Measurements from ENCODE around the gene SZT2. TPM values are rescaled to one million over a fixed set of nuclear protein-coding genes. Genes with fewer than 3 reads are reported as not detected.

Gene SZT2
- total RNA-seq, 1 experiment from 2014 or later = 28.4 TPM

- no peak for TF ChIP-seq OVOL2 (CRISPR knock-in tag; IDR thresholded peaks at IDR 0.05; ENCODE audit: borderline replicate concordance)
These were observed 40.7 kb upstream of the SZT2 start (continued) for GRCh38 chr1:43348809-43349593.

DNA sequence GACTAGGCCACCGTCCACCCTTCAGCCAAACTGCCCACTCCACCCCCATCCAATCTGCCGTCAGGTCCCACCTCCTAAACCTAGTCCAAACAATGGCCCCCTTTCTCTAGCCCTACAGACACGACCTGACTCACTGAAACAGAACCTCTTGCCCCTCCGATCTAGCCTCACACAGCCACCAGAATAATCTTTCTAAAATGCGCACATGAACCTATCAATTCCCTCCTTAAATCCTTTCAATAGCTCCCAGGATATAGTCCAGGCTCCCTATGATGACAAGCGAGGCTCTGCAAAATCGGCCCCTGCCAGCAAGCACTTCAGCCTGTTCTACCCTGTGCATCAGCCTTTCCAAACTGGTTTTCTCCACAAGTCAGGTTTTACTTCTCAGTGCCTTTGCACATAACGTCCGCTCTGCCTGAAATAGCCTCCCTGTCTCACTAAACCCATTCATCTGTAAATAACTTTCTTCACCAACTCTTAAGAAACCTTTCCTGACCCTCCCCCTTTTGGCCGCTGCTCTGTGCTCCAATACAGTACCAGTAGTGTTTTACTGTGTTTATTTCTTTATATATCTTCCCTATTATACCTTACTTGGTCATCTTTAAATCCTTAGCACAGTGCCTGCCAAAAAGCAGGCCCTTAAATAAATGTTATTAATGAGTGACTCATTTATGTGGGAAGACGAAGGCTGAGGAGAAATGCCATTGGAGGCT, 39.9 kb upstream of the SZT2 start:
- H3K27me3 Mint-ChIP-seq (ENCODE audit: low read depth) = peaks cover 16% of the 10 kb centered on the region
- H3K4me3 Mint-ChIP-seq = peak overlapping the region; percentile 72
- DNase-seq (ENCODE audit: low spot score) (no peak), ATAC-seq (peak; percentile 0; the same call in 1 of the 2 replicates)
- peaks cover 25% of the 10 kb centered on the region for H3K4me1 Mint-ChIP-seq
- ChIA-PET CTCF (interaction anchor here (1.5 to 2.9 kb wide), 3 partner anchors 9 to 65 kb away, joined by 8 to 22 read pairs (median 12); partner anchors contain the start of genes C1orf210 and CDC20), POLR2A (interaction anchor here (1.3 to 1.8 kb wide), 3 partner anchors 9 to 79 kb away, joined by 6 to 21 read pairs (median 6); partner anchors contain the start of genes CDC20 and TMEM125)
- H3K27ac Mint-ChIP-seq = peak overlapping the region; percentile 95
- no peaks in the 10 kb centered on the region; the same call in 1 of the 2 replicates for H3K36me3 Mint-ChIP-seq
- TF ChIP-seq ZNF121 (CRISPR knock-in tag; IDR thresholded peaks at IDR 0.05) (no peak), ZNF232 (CRISPR knock-in tag; IDR thresholded peaks at IDR 0.05) (peak; percentile 18; the same call in 1 of the 2 replicates), CBFB (CRISPR knock-in tag; IDR thresholded peaks at IDR 0.05; ENCODE audit: low read depth) (no peak), TP53 (CRISPR knock-in tag; IDR thresholded peaks at IDR 0.05) (0 out of 2 replicates have a peak, but pooled peaks have one; percentile 2), CREM (CRISPR knock-in tag; IDR thresholded peaks at IDR 0.05) (no peak), ATF1 (CRISPR knock-in tag; IDR thresholded peaks at IDR 0.05) (no peak), GRHL2 (CRISPR knock-in tag; IDR thresholded peaks at IDR 0.05; ENCODE audit: insufficient replicate concordance, severe bottlenecking) (no peak), NFE2L1 (CRISPR knock-in tag; IDR thresholded peaks at IDR 0.05) (peak; percentile 73; the same call in 1 of the 2 replicates), ZNF263 (CRISPR knock-in tag; IDR thresholded peaks at IDR 0.05; ENCODE audit: low read depth) (no peak), EMX1 (CRISPR knock-in tag; IDR thresholded peaks at IDR 0.05) (no peak), FOXK1 (CRISPR knock-in tag; IDR thresholded peaks at IDR 0.05) (0 out of 2 replicates have a peak, but pooled peaks have one; percentile 3)
- TF ChIP-seq, protein P1, sequence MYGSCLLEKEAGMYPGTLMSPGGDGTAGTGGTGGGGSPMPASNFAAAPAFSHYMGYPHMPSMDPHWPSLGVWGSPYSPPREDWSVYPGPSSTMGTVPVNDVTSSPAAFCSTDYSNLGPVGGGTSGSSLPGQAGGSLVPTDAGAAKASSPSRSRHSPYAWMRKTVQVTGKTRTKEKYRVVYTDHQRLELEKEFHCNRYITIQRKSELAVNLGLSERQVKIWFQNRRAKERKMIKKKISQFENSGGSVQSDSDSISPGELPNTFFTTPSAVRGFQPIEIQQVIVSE (CRISPR knock-in tag; IDR thresholded peaks at IDR 0.05; ENCODE audit: borderline replicate concordance) = no peak
- TF ChIP-seq, protein P2, sequence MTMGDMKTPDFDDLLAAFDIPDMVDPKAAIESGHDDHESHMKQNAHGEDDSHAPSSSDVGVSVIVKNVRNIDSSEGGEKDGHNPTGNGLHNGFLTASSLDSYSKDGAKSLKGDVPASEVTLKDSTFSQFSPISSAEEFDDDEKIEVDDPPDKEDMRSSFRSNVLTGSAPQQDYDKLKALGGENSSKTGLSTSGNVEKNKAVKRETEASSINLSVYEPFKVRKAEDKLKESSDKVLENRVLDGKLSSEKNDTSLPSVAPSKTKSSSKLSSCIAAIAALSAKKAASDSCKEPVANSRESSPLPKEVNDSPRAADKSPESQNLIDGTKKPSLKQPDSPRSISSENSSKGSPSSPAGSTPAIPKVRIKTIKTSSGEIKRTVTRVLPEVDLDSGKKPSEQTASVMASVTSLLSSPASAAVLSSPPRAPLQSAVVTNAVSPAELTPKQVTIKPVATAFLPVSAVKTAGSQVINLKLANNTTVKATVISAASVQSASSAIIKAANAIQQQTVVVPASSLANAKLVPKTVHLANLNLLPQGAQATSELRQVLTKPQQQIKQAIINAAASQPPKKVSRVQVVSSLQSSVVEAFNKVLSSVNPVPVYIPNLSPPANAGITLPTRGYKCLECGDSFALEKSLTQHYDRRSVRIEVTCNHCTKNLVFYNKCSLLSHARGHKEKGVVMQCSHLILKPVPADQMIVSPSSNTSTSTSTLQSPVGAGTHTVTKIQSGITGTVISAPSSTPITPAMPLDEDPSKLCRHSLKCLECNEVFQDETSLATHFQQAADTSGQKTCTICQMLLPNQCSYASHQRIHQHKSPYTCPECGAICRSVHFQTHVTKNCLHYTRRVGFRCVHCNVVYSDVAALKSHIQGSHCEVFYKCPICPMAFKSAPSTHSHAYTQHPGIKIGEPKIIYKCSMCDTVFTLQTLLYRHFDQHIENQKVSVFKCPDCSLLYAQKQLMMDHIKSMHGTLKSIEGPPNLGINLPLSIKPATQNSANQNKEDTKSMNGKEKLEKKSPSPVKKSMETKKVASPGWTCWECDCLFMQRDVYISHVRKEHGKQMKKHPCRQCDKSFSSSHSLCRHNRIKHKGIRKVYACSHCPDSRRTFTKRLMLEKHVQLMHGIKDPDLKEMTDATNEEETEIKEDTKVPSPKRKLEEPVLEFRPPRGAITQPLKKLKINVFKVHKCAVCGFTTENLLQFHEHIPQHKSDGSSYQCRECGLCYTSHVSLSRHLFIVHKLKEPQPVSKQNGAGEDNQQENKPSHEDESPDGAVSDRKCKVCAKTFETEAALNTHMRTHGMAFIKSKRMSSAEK (CRISPR knock-in tag; IDR thresholded peaks at IDR 0.05; ENCODE audit: borderline replicate concordance) = no peak
- no peaks in the 10 kb centered on the region for H3K9me3 Mint-ChIP-seq

GRCh38 chr1:43350976-43351375, 38.7 kb upstream of the SZT2 start:
- CTCF ChIA-PET = interaction anchor here (2.9 kb wide), 1 partner anchor 7 kb away, joined by 22 read pairs; the partner anchor contains the start of gene CDC20

More at GRCh38 chr1:43350976-43351375, 38.7 kb upstream of the SZT2 start:
- ATAC-seq (no peak), DNase-seq (ENCODE audit: low spot score) (no peak)
- Mint-ChIP-seq H3K9me3 (no peaks in the 10 kb centered on the region), H3K27ac (no peak overlapping the region), H3K4me3 (no peak overlapping the region), H3K27me3 (ENCODE audit: low read depth) (peaks cover 16% of the 10 kb centered on the region), H3K4me1 (peaks cover 25% of the 10 kb centered on the region), H3K36me3 (peaks cover 2% of the 10 kb centered on the region)
- POLR2A ChIA-PET = interaction anchor here (1.3 kb wide), 1 partner anchor 7 kb away, joined by 6 read pairs; the partner anchor contains the start of gene CDC20
- TF ChIP-seq, protein P3, sequence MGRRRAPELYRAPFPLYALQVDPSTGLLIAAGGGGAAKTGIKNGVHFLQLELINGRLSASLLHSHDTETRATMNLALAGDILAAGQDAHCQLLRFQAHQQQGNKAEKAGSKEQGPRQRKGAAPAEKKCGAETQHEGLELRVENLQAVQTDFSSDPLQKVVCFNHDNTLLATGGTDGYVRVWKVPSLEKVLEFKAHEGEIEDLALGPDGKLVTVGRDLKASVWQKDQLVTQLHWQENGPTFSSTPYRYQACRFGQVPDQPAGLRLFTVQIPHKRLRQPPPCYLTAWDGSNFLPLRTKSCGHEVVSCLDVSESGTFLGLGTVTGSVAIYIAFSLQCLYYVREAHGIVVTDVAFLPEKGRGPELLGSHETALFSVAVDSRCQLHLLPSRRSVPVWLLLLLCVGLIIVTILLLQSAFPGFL (CRISPR knock-in tag; IDR thresholded peaks at IDR 0.05; ENCODE audit: borderline replicate concordance) = no peak
- TF ChIP-seq NFATC4 (CRISPR knock-in tag; IDR thresholded peaks at IDR 0.05) = no peak
- TF ChIP-seq, protein P4, sequence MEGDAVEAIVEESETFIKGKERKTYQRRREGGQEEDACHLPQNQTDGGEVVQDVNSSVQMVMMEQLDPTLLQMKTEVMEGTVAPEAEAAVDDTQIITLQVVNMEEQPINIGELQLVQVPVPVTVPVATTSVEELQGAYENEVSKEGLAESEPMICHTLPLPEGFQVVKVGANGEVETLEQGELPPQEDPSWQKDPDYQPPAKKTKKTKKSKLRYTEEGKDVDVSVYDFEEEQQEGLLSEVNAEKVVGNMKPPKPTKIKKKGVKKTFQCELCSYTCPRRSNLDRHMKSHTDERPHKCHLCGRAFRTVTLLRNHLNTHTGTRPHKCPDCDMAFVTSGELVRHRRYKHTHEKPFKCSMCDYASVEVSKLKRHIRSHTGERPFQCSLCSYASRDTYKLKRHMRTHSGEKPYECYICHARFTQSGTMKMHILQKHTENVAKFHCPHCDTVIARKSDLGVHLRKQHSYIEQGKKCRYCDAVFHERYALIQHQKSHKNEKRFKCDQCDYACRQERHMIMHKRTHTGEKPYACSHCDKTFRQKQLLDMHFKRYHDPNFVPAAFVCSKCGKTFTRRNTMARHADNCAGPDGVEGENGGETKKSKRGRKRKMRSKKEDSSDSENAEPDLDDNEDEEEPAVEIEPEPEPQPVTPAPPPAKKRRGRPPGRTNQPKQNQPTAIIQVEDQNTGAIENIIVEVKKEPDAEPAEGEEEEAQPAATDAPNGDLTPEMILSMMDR (IDR thresholded peaks at IDR 0.05) = no peak

All from WTC11 (cell line).